C4-2B (cell line): ENCODE measurements around the gene SLC7A6.
A peak's percentile ranks its signal among the peaks of the same experiment; 100 is the strongest.

Experiments
- H3K27ac ChIP-seq: fragments of 450-650 bp; 2 replicates; pipeline ENCODE4 v1.5.1; 2017
- ZFX ChIP-seq: fragments of 450-650 bp; IDR thresholded peaks from 2 replicates; pipeline ENCODE4 v1.6.1; 2017
- TF ChIP-seq, protein P1 (sequence below): fragments of 450-650 bp; conservative IDR thresholded peaks from 2 replicates; pipeline ENCODE4 v1.5.1; 2017; ENCODE audit warnings: mild to moderate bottlenecking

SLC7A6 gene

DNA sequence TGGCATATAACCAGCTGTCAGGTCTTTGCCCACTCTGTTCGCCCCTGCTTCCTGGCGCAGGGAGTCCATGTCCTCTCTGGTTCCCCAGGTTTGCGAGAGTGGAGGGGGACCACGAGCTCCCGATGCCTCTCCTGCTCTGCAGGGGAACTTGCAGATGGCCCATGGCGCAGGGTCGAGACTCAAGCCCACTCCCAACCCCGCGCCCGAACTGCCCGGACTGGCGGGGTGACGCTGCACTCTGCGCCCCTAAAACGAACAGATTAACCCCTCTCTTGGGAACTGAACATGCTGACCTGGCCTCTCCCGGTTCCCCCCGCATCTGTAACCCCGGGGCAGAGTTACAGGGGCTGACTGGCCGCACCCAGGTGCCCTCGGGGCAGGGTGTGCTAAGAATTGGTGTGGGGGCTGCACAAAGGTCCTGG lies 19.8 kb upstream of the SLC7A6 start:
- no peak for TF ChIP-seq ZFX
- TF ChIP-seq, protein P1, sequence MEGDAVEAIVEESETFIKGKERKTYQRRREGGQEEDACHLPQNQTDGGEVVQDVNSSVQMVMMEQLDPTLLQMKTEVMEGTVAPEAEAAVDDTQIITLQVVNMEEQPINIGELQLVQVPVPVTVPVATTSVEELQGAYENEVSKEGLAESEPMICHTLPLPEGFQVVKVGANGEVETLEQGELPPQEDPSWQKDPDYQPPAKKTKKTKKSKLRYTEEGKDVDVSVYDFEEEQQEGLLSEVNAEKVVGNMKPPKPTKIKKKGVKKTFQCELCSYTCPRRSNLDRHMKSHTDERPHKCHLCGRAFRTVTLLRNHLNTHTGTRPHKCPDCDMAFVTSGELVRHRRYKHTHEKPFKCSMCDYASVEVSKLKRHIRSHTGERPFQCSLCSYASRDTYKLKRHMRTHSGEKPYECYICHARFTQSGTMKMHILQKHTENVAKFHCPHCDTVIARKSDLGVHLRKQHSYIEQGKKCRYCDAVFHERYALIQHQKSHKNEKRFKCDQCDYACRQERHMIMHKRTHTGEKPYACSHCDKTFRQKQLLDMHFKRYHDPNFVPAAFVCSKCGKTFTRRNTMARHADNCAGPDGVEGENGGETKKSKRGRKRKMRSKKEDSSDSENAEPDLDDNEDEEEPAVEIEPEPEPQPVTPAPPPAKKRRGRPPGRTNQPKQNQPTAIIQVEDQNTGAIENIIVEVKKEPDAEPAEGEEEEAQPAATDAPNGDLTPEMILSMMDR, result no peak
- peak overlapping the region; percentile 64 for H3K27ac ChIP-seq

- TF ChIP-seq, protein P1, result no peak
- no peak for TF ChIP-seq ZFX
- peak within 1 kb of the TSS; percentile 64 for H3K27ac ChIP-seq
These were observed 19.1 kb upstream of the SLC7A6 start, which contains the start of gene PLA2G15 for GRCh38 chr16:68244903-68245853. Gene PLA2G15 (plus strand): TSS chr16:68245373. CDS start chr16:68245427, 54 bp downstream.

GRCh38 chr16:68246121-68246520 lies 18.2 kb upstream of the SLC7A6 start:
- TF ChIP-seq, protein P1, result no peak
- no peak for TF ChIP-seq ZFX

GRCh38 chr16:68246666-68247065 lies 17.7 kb upstream of the SLC7A6 start:
- no peak overlapping the region for H3K27ac ChIP-seq
- TF ChIP-seq, protein P1, result no peak
- no peak for TF ChIP-seq ZFX

More at GRCh38 chr16:68246121-68246520, 18.2 kb upstream of the SLC7A6 start:
- peak overlapping the region; percentile 64 for H3K27ac ChIP-seq

GRCh38 chr16:68247400-68247799 lies 16.9 kb upstream of the SLC7A6 start:
- H3K27ac ChIP-seq, result no peak overlapping the region
- no peak for TF ChIP-seq ZFX

GRCh38 chr16:68247932-68248331 lies 16.4 kb upstream of the SLC7A6 start:
- no peak overlapping the region for H3K27ac ChIP-seq
- TF ChIP-seq, protein P1, result no peak
- TF ChIP-seq ZFX, result no peak

DNA sequence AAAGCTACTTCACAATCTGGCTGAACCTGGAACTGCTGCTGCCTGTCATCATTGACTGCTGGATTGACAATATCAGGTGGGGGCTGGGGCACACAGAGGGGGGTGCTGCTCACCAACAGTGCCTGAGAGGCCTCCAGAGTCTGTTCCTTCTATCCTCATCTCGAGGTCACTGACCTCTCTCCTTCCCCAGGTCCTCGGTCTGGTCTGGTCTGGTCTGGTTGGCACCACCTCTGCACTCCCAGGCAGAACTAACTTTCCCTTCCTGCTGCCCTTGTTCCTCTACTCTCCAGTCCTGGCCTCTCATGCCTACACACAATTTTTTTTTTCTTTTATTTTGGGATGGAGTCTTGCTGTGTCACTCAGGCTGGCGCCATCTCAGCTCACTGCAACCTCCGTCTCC lies 15.0 kb upstream of the SLC7A6 start:
- TF ChIP-seq, protein P1, result no peak
- no peak for TF ChIP-seq ZFX
- H3K27ac ChIP-seq, result no peak overlapping the region
